HepG2 (cell line): Measurements from ENCODE around the gene VSNL1.

Experiments used
- ATF7 ChIP-seq, 2 experiments: fragments of 450-650 bp in 1 of 2; sonication (generic) in 1 of 2; formaldehyde crosslinking in 1 of 2; IDR thresholded peaks; 2 replicates each; pipeline versions ENCODE4 v1.4.0 to v1.6.1; 2016 to 2020; ENCODE audit warnings: antibody characterized with exemption in 1 of 2, mild to moderate bottlenecking in 1 of 2, missing genetic modification reagents in 1 of 2
- CTCF ChIP-seq: sonication (generic); formaldehyde crosslinking; IDR thresholded peaks from 2 replicates; pipeline ENCODE4 v1.5.0; 2020; ENCODE audit warnings: mild to moderate bottlenecking, missing genetic modification reagents, moderate library complexity
- EZH2 ChIP-seq: conservative IDR thresholded peaks from 2 replicates; pipeline ENCODE4 v1.6.1; 2012; ENCODE audit warnings: mild to moderate bottlenecking, low read depth, low read length, moderate library complexity
- GABPB1 ChIP-seq: IDR thresholded peaks from 2 replicates; pipeline ENCODE4 v1.6.1; 2016; ENCODE audit warnings: mild to moderate bottlenecking, missing genetic modification reagents, moderate library complexity, missing compliant biosample characterization
- MAX ChIP-seq: IDR thresholded peaks from 2 replicates; pipeline ENCODE4 v1.6.1; 2012; ENCODE audit warnings: inconsistent platforms
- MEF2D ChIP-seq: sonication (generic); formaldehyde crosslinking; IDR thresholded peaks from 2 replicates; pipeline ENCODE4 v1.5.1; 2020; ENCODE audit warnings: mild to moderate bottlenecking, missing genetic modification reagents
- NCOA1 ChIP-seq: sonication (generic); formaldehyde crosslinking; IDR thresholded peaks from 2 replicates; pipeline ENCODE4 v1.9.0; 2021; ENCODE audit warnings: missing genetic modification reagents
- NR1H2 ChIP-seq: sonication (generic); formaldehyde crosslinking; IDR thresholded peaks from 2 replicates; pipeline ENCODE4 v1.8.1; 2022; ENCODE audit warnings: low read depth, missing genetic modification reagents, borderline replicate concordance
- YY1 ChIP-seq: IDR thresholded peaks from 2 replicates; pipeline ENCODE4 v1.6.1; 2011; ENCODE audit warnings: low read length, low read depth, moderate library complexity, mild to moderate bottlenecking; ENCODE audit not compliant: insufficient read depth, insufficient replicate concordance
- ZBTB2 ChIP-seq: sonication (generic); formaldehyde crosslinking; IDR thresholded peaks from 2 replicates; pipeline ENCODE4 v1.8.0; 2022; ENCODE audit warnings: low read depth, missing genetic modification reagents
- ZNF274 ChIP-seq: sonication (generic); formaldehyde crosslinking; IDR thresholded peaks from 2 replicates; pipeline ENCODE4 v1.5.1; 2020; ENCODE audit warnings: mild to moderate bottlenecking, missing genetic modification reagents
- ZNF589 ChIP-seq: sonication (generic); formaldehyde crosslinking; conservative IDR thresholded peaks from 2 replicates; pipeline ENCODE4 v1.8.0; 2022; ENCODE audit warnings: mild to moderate bottlenecking, moderate library complexity, missing genetic modification reagents
- ZNF652 ChIP-seq: IDR thresholded peaks from 2 replicates; pipeline ENCODE4 v1.6.1; 2016; ENCODE audit warnings: low read depth, borderline replicate concordance

- peak; percentile 87 for TF ChIP-seq MAX
- TF ChIP-seq ZNF589 (CRISPR knock-in tag): peak; percentile 84; the same call in 1 of the 2 replicates
- no peak for TF ChIP-seq ZBTB2 (CRISPR knock-in tag)
- no peak for TF ChIP-seq ZNF274 (CRISPR knock-in tag)
- TF ChIP-seq ATF7 (IDR thresholded peaks at IDR 0.05): no peak; the same call in 1 of the 2 replicates
- TF ChIP-seq ATF7 (CRISPR knock-in tag; IDR thresholded peaks at IDR 0.05): peak; percentile 91; the same call in 1 of the 2 replicates
- peak; percentile 64 for TF ChIP-seq GABPB1
- TF ChIP-seq ZNF652: peak; percentile 62; the same call in 1 of the 2 replicates
- peak; percentile 93 for TF ChIP-seq MEF2D (CRISPR knock-in tag)
- TF ChIP-seq YY1: no peak
- no peak for TF ChIP-seq EZH2
- TF ChIP-seq CTCF (CRISPR knock-in tag): no peak
- TF ChIP-seq NR1H2 (CRISPR knock-in tag): no peak
- TF ChIP-seq NCOA1 (CRISPR knock-in tag): no peak
These were observed 53.5 kb downstream of the VSNL1 start for GRCh38 chr2:17593841-17594491.
